Stomach (tissue), 4 donors: ENCODE measurements around the gene OR5K2.

Experiments used
- POLR2A ChIP-seq, 4 donors: fragments of 450-650 bp; IDR thresholded peaks; one replicate each; pipeline ENCODE4 v1.6.1; 2016; ENCODE audit warnings: antibody characterized with exemption in 4 of 4, control low read depth in 2 of 4, mild to moderate bottlenecking in 1 of 4, moderate library complexity in 1 of 4
- TF ChIP-seq, protein P1 (sequence below), 7 experiments: fragments of 450-650 bp in 4 of 7; fragments of 200-600 bp in 3 of 7; sonication (generic) in 3 of 7; IDR thresholded peaks; one replicate each; pipeline ENCODE4 v1.5.1; 2016 to 2019; ENCODE audit warnings: antibody characterized with exemption in 7 of 7, control low read depth in 2 of 7, mild to moderate bottlenecking in 1 of 7

DNA sequence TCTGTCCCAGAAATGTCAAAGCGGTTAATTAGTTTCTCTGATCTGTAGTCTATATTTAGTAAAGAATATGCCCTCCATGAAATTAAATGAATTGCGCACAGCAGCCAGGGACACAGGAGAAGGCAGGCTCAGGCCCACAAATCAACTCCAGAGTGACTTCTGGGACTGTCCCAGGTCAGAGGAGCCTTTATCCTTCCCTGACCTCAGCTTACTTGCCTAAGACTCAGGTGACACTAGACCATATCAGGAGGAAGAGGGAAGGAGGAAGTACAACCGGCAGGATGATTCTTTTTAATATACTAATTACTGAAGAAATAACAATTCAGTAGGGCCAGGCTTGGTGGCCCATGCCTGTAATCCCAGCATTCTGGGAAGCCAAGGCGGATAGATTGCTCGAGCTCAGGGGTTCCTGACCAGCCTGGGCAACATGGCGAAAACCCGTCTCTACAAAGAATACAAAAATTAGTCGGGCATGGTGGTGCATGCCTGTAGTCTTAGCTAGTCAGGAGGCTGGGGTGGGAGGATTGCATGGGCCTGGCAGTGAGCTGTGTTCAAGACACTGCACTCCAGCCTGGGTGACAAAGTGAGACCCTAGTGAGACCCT, 32.5 kb downstream of the OR5K2 start:
- no peak for TF ChIP-seq POLR2A (IDR thresholded peaks at IDR 0.05)
- TF ChIP-seq, protein P1, sequence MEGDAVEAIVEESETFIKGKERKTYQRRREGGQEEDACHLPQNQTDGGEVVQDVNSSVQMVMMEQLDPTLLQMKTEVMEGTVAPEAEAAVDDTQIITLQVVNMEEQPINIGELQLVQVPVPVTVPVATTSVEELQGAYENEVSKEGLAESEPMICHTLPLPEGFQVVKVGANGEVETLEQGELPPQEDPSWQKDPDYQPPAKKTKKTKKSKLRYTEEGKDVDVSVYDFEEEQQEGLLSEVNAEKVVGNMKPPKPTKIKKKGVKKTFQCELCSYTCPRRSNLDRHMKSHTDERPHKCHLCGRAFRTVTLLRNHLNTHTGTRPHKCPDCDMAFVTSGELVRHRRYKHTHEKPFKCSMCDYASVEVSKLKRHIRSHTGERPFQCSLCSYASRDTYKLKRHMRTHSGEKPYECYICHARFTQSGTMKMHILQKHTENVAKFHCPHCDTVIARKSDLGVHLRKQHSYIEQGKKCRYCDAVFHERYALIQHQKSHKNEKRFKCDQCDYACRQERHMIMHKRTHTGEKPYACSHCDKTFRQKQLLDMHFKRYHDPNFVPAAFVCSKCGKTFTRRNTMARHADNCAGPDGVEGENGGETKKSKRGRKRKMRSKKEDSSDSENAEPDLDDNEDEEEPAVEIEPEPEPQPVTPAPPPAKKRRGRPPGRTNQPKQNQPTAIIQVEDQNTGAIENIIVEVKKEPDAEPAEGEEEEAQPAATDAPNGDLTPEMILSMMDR (IDR thresholded peaks at IDR 0.05), result no peak
